Esophagus squamous epithelium (tissue), 4 donors: Measurements from ENCODE around the gene C2CD2.

Source experiments
- CTCF ChIP-seq, 6 experiments: fragments of 450-650 bp in 4 of 6; fragments of 200-600 bp in 2 of 6; sonication (generic) in 2 of 6; IDR thresholded peaks; one replicate each; pipeline ENCODE4 v1.5.1; 2016 to 2019; ENCODE audit warnings: antibody characterized with exemption in 6 of 6, mild to moderate bottlenecking in 4 of 6, moderate library complexity in 4 of 6
- POLR2A ChIP-seq, 4 donors: fragments of 450-650 bp; IDR thresholded peaks; one replicate each; pipeline ENCODE4 v1.6.1; 2017; ENCODE audit warnings: antibody characterized with exemption in 4 of 4, mild to moderate bottlenecking in 4 of 4, moderate library complexity in 3 of 4

- TF ChIP-seq CTCF (IDR thresholded peaks at IDR 0.05) (no peak), POLR2A (IDR thresholded peaks at IDR 0.05) (no peak)
Measured at GRCh38 chr21:41951876-41952567, 1.8 kb downstream of the C2CD2 start.
